ENCODE measurements around the gene ASPDH. TPM values are rescaled to one million over a fixed set of nuclear protein-coding genes. Genes with fewer than 3 reads are reported as not detected.

Gene ASPDH
- total RNA-seq, 1 experiment from 2014 or later: not detected

- peaks cover 0 to 12% (median 12%) of the 10 kb centered on the region in 3 experiments; a peak in 4 of 7 replicates for H3K36me3 Mint-ChIP-seq (ENCODE audit: insufficient read depth in 1 of 3, low read depth in 3 of 3)
- Histone ChIP-seq H3K23me2 (ENCODE audit: insufficient read length, low read depth, low read length, poor library complexity, severe bottlenecking) (no peaks in the 10 kb centered on the region), H3K4me1 (ENCODE audit: insufficient read depth, low read length) (no peaks in the 10 kb centered on the region), H2BK5ac (ENCODE audit: insufficient read length, low read length) (no peak overlapping the region), H4K8ac (replicated peaks; ENCODE audit: insufficient read length, low read depth, low read length) (no peak overlapping the region), H2AK5ac (ENCODE audit: insufficient read length, low read length) (no peak overlapping the region), H4K5ac (ENCODE audit: insufficient read length, low read depth, low read length) (no peak overlapping the region), H2BK120ac (ENCODE audit: low read depth, low read length, poor library complexity, severe bottlenecking) (no peak overlapping the region), H3K9ac (ENCODE audit: extremely low read depth, insufficient read length, low read length) (no peak overlapping the region), H4K20me1 (ENCODE audit: control insufficient read depth, insufficient read depth, insufficient read length) (no peaks in the 10 kb centered on the region), H3T11ph (ENCODE audit: low read length) (no peak overlapping the region), H3K14ac (ENCODE audit: insufficient read depth, low read length) (no peak overlapping the region), H3K27me3 (ENCODE audit: insufficient read depth, low read length) (no peaks in the 10 kb centered on the region), H3K27ac (ENCODE audit: insufficient read length, low read depth, low read length) (no peak overlapping the region), H2AFZ (ENCODE audit: low read length) (no peak overlapping the region), H3K56ac (ENCODE audit: insufficient read length, low read depth, low read length) (no peak overlapping the region), H2BK20ac (ENCODE audit: low read depth, low read length, poor library complexity, severe bottlenecking) (no peak overlapping the region), H3K4ac (ENCODE audit: low read depth, low read length) (no peak overlapping the region), H3K79me1 (ENCODE audit: insufficient read depth, low read depth, low read length, poor library complexity, severe bottlenecking) (no peaks in the 10 kb centered on the region), H4K91ac (ENCODE audit: insufficient read length, low read depth, low read length) (no peak overlapping the region), H2BK15ac (ENCODE audit: low read depth, low read length) (no peak overlapping the region), H3K9me3 (ENCODE audit: control insufficient read depth, low read depth, low read length) (peaks cover under 1% of the 10 kb centered on the region), H3K79me2 (ENCODE audit: insufficient read depth, low read length) (no peaks in the 10 kb centered on the region), H3K23ac (ENCODE audit: insufficient read length, low read depth, low read length) (no peak overlapping the region), H3K4me2 (ENCODE audit: insufficient read depth, insufficient read length, low read length) (no peak overlapping the region), H3K18ac (ENCODE audit: insufficient read length, low read depth, low read length) (no peak overlapping the region), H2BK12ac (ENCODE audit: insufficient read length, low read depth, low read length) (no peak overlapping the region)
- no CpG with 5 or more reads among the region's 15 CpGs for WGBS (ENCODE audit: extremely low coverage, insufficient read length, low lambda C conversion rate)
- TF ChIP-seq, protein P1, sequence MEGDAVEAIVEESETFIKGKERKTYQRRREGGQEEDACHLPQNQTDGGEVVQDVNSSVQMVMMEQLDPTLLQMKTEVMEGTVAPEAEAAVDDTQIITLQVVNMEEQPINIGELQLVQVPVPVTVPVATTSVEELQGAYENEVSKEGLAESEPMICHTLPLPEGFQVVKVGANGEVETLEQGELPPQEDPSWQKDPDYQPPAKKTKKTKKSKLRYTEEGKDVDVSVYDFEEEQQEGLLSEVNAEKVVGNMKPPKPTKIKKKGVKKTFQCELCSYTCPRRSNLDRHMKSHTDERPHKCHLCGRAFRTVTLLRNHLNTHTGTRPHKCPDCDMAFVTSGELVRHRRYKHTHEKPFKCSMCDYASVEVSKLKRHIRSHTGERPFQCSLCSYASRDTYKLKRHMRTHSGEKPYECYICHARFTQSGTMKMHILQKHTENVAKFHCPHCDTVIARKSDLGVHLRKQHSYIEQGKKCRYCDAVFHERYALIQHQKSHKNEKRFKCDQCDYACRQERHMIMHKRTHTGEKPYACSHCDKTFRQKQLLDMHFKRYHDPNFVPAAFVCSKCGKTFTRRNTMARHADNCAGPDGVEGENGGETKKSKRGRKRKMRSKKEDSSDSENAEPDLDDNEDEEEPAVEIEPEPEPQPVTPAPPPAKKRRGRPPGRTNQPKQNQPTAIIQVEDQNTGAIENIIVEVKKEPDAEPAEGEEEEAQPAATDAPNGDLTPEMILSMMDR (conservative IDR thresholded peaks at IDR 0.05): peak; percentile 99
- H3K4me1 Mint-ChIP-seq: peaks cover 2 to 10% of the 10 kb centered on the region in 2 experiments; a peak in 3 of 4 replicates
- peak overlapping the region in 1 of 2 experiments; percentile 17; a peak in 1 of 5 replicates for H3K4me3 Mint-ChIP-seq
- H3K27ac Mint-ChIP-seq: no peak overlapping the region
- H3K27me3 Mint-ChIP-seq (ENCODE audit: low read depth): peaks cover 15% of the 10 kb centered on the region
- peaks cover 7% of the 10 kb centered on the region in 2 experiments; a peak in 4 of 5 replicates for H3K9me3 Mint-ChIP-seq
- DNase-seq: peak; percentile 97
Measured at GRCh38 chr19:50537769-50538230, 24.1 kb upstream of the ASPDH start.
